Keratinocyte (primary cell): ENCODE data around the gene KCTD17. TPM values are rescaled to one million over a fixed set of nuclear protein-coding genes. Genes with fewer than 3 reads are reported as not detected.

ENCODE experiments used
- DNase-seq: peaks from one replicate; pipeline ENCODE4 v3.0.0-alpha.2; 2011; ENCODE audit warnings: low read depth, missing footprints, low spot score
- FAIRE-seq: peaks from 2 replicates; lab custom pipeline; 2011; peaks lifted over from hg19 to GRCh38; lab: Jason Lieb, UNC
- H2AFZ ChIP-seq: 2 replicates; pipeline ENCODE4 v1.6.0; 2012; ENCODE audit warnings: low read length, control low read depth, inconsistent platforms; ENCODE audit not compliant: control insufficient read depth
- H3K27ac ChIP-seq: 2 replicates; pipeline ENCODE4 v1.5.1; 2011; ENCODE audit warnings: low read length; ENCODE audit not compliant: control insufficient read depth, insufficient read depth
- H3K27me3 ChIP-seq: 3 replicates; pipeline ENCODE4 v1.6.0; 2011; ENCODE audit warnings: low read length; ENCODE audit not compliant: control insufficient read depth, insufficient read depth; ENCODE audit errors: extremely low read depth
- H3K36me3 ChIP-seq, 2 experiments: 2 replicates in 1 of 2; 3 replicates in 1 of 2; pipeline ENCODE4 v1.5.1; 2011; ENCODE audit warnings: low read length in 2 of 2, mild to moderate bottlenecking in 1 of 2; ENCODE audit not compliant: control insufficient read depth in 2 of 2, insufficient read depth in 2 of 2; ENCODE audit errors: extremely low read depth in 1 of 2
- H3K4me1 ChIP-seq: 3 replicates; pipeline ENCODE4 v1.5.1; 2011; ENCODE audit warnings: low read length; ENCODE audit not compliant: control insufficient read depth, insufficient read depth; ENCODE audit errors: extremely low read depth
- H3K4me2 ChIP-seq: 3 replicates; pipeline ENCODE4 v1.6.0; 2011; ENCODE audit warnings: low read depth, low read length; ENCODE audit not compliant: control insufficient read depth, insufficient read depth; ENCODE audit errors: extremely low read depth
- H3K4me3 ChIP-seq, 3 experiments: fragments of 200-600 bp in 1 of 3; sonication (generic) in 1 of 3; 2 replicates in 2 of 3; 3 replicates in 1 of 3; pipeline ENCODE4 v1.5.1; 2011 to 2016; ENCODE audit warnings: low read length in 3 of 3, mild to moderate bottlenecking in 3 of 3, control low read depth in 2 of 3, inconsistent platforms in 1 of 3, low read depth in 1 of 3, mixed read lengths in 1 of 3, mixed run types in 1 of 3, moderate library complexity in 1 of 3; ENCODE audit not compliant: control insufficient read depth in 2 of 3, insufficient read depth in 2 of 3; ENCODE audit errors: extremely low read depth in 1 of 3
- H3K79me2 ChIP-seq: 2 replicates; pipeline ENCODE4 v1.6.0; 2012; ENCODE audit warnings: low read length; ENCODE audit not compliant: control insufficient read depth, insufficient read depth
- H3K9ac ChIP-seq: 3 replicates; pipeline ENCODE4 v1.6.0; 2011; ENCODE audit warnings: low read length; ENCODE audit not compliant: control insufficient read depth, insufficient read depth; ENCODE audit errors: extremely low read depth
- H3K9me1 ChIP-seq: 3 replicates; pipeline ENCODE4 v1.6.0; 2011; ENCODE audit warnings: low read length; ENCODE audit not compliant: control insufficient read depth, insufficient read depth; ENCODE audit errors: extremely low read depth
- H3K9me3 ChIP-seq: 2 replicates; pipeline ENCODE4 v1.5.1; 2012; ENCODE audit warnings: low read depth, low read length; ENCODE audit not compliant: control insufficient read depth
- H4K20me1 ChIP-seq: 3 replicates; pipeline ENCODE4 v1.6.0; 2011; ENCODE audit warnings: low read length; ENCODE audit not compliant: control insufficient read depth, insufficient read depth; ENCODE audit errors: extremely low read depth
- EZH2 ChIP-seq: IDR thresholded peaks from one replicate; pipeline ENCODE4 v1.6.1; 2012; ENCODE audit warnings: inconsistent platforms, mild to moderate bottlenecking, low read length, moderate library complexity
- dilution Hi-C: fragments of 300-500 bp; cut with MboI; formaldehyde crosslinking; loops from one replicate; pipeline ENCODE4 v1.7.0; 2020; ENCODE audit warnings: low sequenced_read_pairs; ENCODE audit not compliant: extremely low pct_ligation_motif_present
- polyA plus RNA-seq, 5 experiments: library from polyadenylated mRNA; depleted of rRNA in 3 of 5; stranded (reverse) in 3 of 5; stranded (forward) in 1 of 5; unstranded in 1 of 5; fragments of >200 nt; gene quantifications; 1 replicate in 1 of 5; 2 replicates in 3 of 5; 3 replicates in 1 of 5; pipeline versions ENCODE4 v1.2.1 to v1.2.3, GENCODE V29; 2011 to 2012; ENCODE audit warnings: missing spikeins in 2 of 5, low read depth in 1 of 5, low replicate concordance in 1 of 5
- TF ChIP-seq, protein P1 (sequence below), 3 experiments: IDR thresholded peaks in 1 of 3; conservative IDR thresholded peaks in 1 of 3; optimal IDR thresholded peaks in 1 of 3; 2 replicates in 2 of 3; 3 replicates in 1 of 3; pipeline versions ENCODE3 to v1.5.1; 2011; ENCODE audit warnings: low read length in 3 of 3, mild to moderate bottlenecking in 3 of 3, moderate library complexity in 2 of 3, control low read depth in 1 of 3, inconsistent platforms in 1 of 3; ENCODE audit not compliant: insufficient read depth in 2 of 3; ENCODE audit errors: extremely low read depth in 1 of 3

KCTD17 gene
- polyA plus RNA-seq, 1 donor (not counting 4 experiments of a cell fraction or from before 2014, with no cell fraction given): 16.3 TPM

DNA sequence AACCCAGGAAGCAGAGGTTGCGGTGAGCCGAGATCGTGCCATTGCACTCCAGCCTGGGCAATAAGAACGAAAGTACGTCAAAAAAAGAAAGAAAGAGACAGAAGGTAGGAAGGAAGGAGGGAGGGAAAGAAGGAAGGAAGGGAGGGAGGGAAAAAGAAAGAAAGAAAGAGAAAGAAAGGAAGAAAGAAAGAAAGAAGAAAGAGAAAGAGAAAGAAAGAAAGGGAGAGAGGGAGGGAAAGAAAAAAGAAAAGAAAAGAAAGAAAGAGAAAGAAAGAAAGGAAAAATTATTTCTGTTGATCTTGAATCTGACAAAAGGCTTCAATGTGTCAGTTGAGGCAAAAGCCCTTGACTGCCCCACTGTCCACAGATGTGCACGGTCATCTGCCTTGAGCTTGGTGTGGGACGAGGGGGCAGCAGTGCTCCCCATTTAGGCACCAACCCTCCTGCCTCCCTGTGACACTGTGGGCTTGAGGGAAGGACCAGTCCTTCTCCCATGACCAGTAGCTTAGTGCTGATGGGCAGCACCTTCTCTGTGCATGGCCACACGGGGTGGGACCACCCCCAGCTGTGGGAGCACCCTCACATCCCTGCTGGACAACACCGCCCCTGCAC, 24.4 kb downstream of the KCTD17 start:
- dilution Hi-C loops: no loop called here
- no peak for FAIRE-seq
- H3K4me1 ChIP-seq: no peaks in the 10 kb centered on the region
- no peak for DNase-seq
- no peak overlapping the region for H3K4me3 ChIP-seq
- H3K9ac ChIP-seq: no peak overlapping the region
- H3K9me3 ChIP-seq: no peaks in the 10 kb centered on the region
- H3K79me2 ChIP-seq: no peaks in the 10 kb centered on the region
- H3K27ac ChIP-seq: no peak overlapping the region
- no peak overlapping the region for H2AFZ ChIP-seq
- H4K20me1 ChIP-seq: no peaks in the 10 kb centered on the region
- no peaks in the 10 kb centered on the region for H3K9me1 ChIP-seq
- no peak overlapping the region for H3K4me2 ChIP-seq
- no peaks in the 10 kb centered on the region for H3K36me3 ChIP-seq
- peaks cover 3% of the 10 kb centered on the region for H3K27me3 ChIP-seq
- TF ChIP-seq, protein P1, sequence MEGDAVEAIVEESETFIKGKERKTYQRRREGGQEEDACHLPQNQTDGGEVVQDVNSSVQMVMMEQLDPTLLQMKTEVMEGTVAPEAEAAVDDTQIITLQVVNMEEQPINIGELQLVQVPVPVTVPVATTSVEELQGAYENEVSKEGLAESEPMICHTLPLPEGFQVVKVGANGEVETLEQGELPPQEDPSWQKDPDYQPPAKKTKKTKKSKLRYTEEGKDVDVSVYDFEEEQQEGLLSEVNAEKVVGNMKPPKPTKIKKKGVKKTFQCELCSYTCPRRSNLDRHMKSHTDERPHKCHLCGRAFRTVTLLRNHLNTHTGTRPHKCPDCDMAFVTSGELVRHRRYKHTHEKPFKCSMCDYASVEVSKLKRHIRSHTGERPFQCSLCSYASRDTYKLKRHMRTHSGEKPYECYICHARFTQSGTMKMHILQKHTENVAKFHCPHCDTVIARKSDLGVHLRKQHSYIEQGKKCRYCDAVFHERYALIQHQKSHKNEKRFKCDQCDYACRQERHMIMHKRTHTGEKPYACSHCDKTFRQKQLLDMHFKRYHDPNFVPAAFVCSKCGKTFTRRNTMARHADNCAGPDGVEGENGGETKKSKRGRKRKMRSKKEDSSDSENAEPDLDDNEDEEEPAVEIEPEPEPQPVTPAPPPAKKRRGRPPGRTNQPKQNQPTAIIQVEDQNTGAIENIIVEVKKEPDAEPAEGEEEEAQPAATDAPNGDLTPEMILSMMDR (optimal IDR thresholded peaks at IDR 0.05 in 1 of 3, IDR thresholded peaks at IDR 0.05 in 1 of 3, conservative IDR thresholded peaks at IDR 0.05 in 1 of 3; ENCODE audit: extremely low read depth in 1 of 3, insufficient read depth in 2 of 3, low read length in 3 of 3): no peak
- TF ChIP-seq EZH2: no peak

DNA sequence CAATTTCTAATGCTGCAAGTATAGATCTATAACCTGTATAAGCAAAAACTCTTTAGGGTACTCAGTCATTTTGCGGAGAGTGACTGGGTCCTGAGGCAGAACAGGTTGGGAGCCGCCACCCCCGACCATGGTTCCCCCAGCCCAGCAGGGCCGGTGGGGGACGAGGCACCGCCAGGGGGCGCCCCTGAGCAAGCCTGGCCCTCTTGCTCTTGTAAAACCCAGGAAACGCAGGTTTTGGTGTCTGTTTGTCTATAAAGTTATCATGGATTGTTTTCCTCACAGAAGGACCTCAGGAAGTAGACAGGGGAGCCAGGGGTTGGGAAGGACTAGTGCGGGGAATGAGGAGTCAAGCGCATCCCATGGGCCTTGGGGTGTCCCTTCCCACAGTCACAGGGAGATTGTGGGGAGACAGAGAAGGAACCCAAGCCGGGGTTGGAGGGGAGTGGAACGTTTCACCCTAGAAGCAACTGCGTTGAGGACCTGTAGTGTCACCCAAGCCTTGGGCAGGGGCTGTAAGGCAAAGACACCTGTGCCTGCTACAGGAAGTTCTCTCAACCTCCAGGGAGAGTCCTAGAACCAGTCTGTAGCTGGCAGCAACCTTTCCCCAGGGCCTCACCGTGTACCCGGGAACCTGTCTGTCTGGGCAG, 26.4 kb downstream of the KCTD17 start:
- Histone ChIP-seq H3K4me2 (no peak overlapping the region), H3K9me1 (no peaks in the 10 kb centered on the region), H3K4me1 (no peaks in the 10 kb centered on the region), H3K79me2 (no peaks in the 10 kb centered on the region), H4K20me1 (no peaks in the 10 kb centered on the region), H3K9me3 (no peaks in the 10 kb centered on the region), H3K27me3 (peaks cover 3% of the 10 kb centered on the region), H2AFZ (no peak overlapping the region), H3K4me3 (no peak overlapping the region), H3K27ac (no peak overlapping the region), H3K9ac (no peak overlapping the region), H3K36me3 (no peaks in the 10 kb centered on the region)
- DNase-seq (no peak), FAIRE-seq (no peak)
- dilution Hi-C loops: no loop called here
- TF ChIP-seq, protein P1 (optimal IDR thresholded peaks at IDR 0.05 in 1 of 3, IDR thresholded peaks at IDR 0.05 in 1 of 3, conservative IDR thresholded peaks at IDR 0.05 in 1 of 3; ENCODE audit: extremely low read depth in 1 of 3, insufficient read depth in 2 of 3, low read length in 3 of 3): peak; percentile 90 to 100 (median 93)
- TF ChIP-seq EZH2: no peak
